Smooth muscle cell (in vitro differentiated cells): ENCODE results near the gene TMEM132A. TPM values are rescaled to one million over a fixed set of nuclear protein-coding genes. Genes with fewer than 3 reads are reported as not detected.
A peak's percentile ranks its signal among the peaks of the same experiment; 100 is the strongest.

ENCODE experiments used
- DNase-seq: peaks from one replicate; lab custom pipeline; 2025; ENCODE audit not compliant: unreplicated experiment; lab: John Stamatoyannopoulos, UW
- H2AFZ ChIP-seq: fragments of 200-600 bp; sonication (generic); 2 replicates; pipeline ENCODE4 v1.6.0; 2016; ENCODE audit warnings: antibody characterized with exemption, low read depth, mild to moderate bottlenecking
- H3F3A ChIP-seq: fragments of 200-600 bp; sonication (generic); 2 replicates; pipeline ENCODE4 v1.6.0; 2017; ENCODE audit warnings: antibody characterized with exemption, low read depth
- H3K27ac ChIP-seq: fragments of 200-600 bp; sonication (generic); 2 replicates; pipeline ENCODE4 v1.5.1; 2016; ENCODE audit warnings: low read depth, mild to moderate bottlenecking
- H3K27me3 ChIP-seq: fragments of 200-600 bp; sonication (generic); 2 replicates; pipeline ENCODE4 v1.6.1; 2016; ENCODE audit warnings: low read depth, mild to moderate bottlenecking
- H3K36me3 ChIP-seq: fragments of 200-600 bp; sonication (generic); 2 replicates; pipeline ENCODE4 v1.5.1; 2016; ENCODE audit warnings: low read depth
- H3K4me1 ChIP-seq: fragments of 200-600 bp; sonication (generic); 2 replicates; pipeline ENCODE4 v1.5.1; 2016; ENCODE audit warnings: low read depth
- H3K4me2 ChIP-seq: fragments of 200-600 bp; sonication (generic); 2 replicates; pipeline ENCODE4 v1.6.0; 2016; ENCODE audit warnings: mild to moderate bottlenecking
- H3K4me3 ChIP-seq: fragments of 200-600 bp; sonication (generic); 2 replicates; pipeline ENCODE4 v1.5.1; 2016; ENCODE audit warnings: mild to moderate bottlenecking
- H3K79me2 ChIP-seq: fragments of 200-600 bp; sonication (generic); 2 replicates; pipeline ENCODE4 v1.6.0; 2016; ENCODE audit warnings: low read depth, mild to moderate bottlenecking
- H3K9ac ChIP-seq: fragments of 200-600 bp; sonication (generic); 2 replicates; pipeline ENCODE4 v1.6.0; 2016; ENCODE audit warnings: low read depth
- H3K9me3 ChIP-seq: fragments of 200-600 bp; sonication (generic); replicated peaks from 2 replicates; pipeline ENCODE4 v1.5.1; 2016; ENCODE audit warnings: low read depth
- H4K20me1 ChIP-seq: fragments of 200-600 bp; sonication (generic); 2 replicates; pipeline ENCODE4 v1.6.0; 2016; ENCODE audit warnings: low read depth
- WGBS: methylation state at CpG from one replicate; pipeline ENCODE4 v1.1.7; 2016; ENCODE audit warnings: low lambda C conversion rate; 5-methylcytosine and 5-hydroxymethylcytosine counted together
- polyA plus RNA-seq: library from polyadenylated mRNA; unstranded; fragments of >200 nt; fragmentation: Nextera tagmentation; extraction: Ambion mirVana; gene quantifications from 2 replicates; pipeline ENCODE4 v1.2.1, GENCODE V29; 2016
- total RNA-seq: library from RNA; depleted of rRNA; stranded (reverse); fragments of >200 nt; gene quantifications from 2 replicates; pipeline ENCODE4 v1.2.3, GENCODE V29; 2014
- TF ChIP-seq, protein P1 (sequence below): fragments of 200-600 bp; sonication (generic); IDR thresholded peaks from 2 replicates; pipeline ENCODE4 v1.5.1; 2017; ENCODE audit warnings: borderline replicate concordance, mild to moderate bottlenecking, antibody characterized with exemption; ENCODE audit not compliant: insufficient read depth, poor library complexity, severe bottlenecking

TMEM132A gene
- total and polyA plus RNA-seq, 2 experiments from 2014 or later = 40.7 to 91.3 TPM

DNA sequence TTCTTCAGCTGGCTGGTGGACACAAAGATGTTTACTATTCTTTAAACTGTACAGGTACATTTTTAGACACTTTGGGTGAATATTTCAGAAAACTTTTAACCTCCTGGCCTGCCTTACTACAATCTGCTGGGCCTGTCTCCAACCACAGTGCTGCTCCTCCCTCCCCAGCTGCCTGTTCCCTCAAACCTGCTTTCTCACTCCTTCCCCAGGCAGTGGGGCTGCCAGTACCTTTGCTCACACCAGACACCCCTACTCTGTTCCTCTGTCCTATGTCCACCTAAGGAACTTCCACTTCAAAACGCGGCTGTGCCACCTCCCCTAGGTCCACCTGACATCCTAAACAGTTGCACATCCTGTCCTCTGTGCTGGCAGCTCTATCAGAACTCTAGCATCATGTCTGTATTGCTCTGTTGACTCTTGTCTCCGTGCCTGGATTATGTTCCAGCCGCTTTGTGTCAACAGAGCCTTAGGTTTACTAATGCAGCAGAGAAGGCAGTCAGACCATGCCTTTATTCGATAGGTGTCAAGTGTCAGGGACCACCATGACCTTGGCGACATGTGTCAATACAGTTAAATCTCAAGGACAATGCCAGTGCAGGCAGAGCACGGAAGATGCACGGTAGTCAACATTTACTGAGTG is 43.5 kb upstream of the TMEM132A start:
- TF ChIP-seq, protein P1, sequence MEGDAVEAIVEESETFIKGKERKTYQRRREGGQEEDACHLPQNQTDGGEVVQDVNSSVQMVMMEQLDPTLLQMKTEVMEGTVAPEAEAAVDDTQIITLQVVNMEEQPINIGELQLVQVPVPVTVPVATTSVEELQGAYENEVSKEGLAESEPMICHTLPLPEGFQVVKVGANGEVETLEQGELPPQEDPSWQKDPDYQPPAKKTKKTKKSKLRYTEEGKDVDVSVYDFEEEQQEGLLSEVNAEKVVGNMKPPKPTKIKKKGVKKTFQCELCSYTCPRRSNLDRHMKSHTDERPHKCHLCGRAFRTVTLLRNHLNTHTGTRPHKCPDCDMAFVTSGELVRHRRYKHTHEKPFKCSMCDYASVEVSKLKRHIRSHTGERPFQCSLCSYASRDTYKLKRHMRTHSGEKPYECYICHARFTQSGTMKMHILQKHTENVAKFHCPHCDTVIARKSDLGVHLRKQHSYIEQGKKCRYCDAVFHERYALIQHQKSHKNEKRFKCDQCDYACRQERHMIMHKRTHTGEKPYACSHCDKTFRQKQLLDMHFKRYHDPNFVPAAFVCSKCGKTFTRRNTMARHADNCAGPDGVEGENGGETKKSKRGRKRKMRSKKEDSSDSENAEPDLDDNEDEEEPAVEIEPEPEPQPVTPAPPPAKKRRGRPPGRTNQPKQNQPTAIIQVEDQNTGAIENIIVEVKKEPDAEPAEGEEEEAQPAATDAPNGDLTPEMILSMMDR = no peak
- no peaks in the 10 kb centered on the region for H3K27me3 ChIP-seq
- H4K20me1 ChIP-seq = no peaks in the 10 kb centered on the region
- no peak overlapping the region for H3K9ac ChIP-seq
- no peak for DNase-seq
- no peaks in the 10 kb centered on the region for H3F3A ChIP-seq
- H3K4me2 ChIP-seq = no peak overlapping the region
- no peaks in the 10 kb centered on the region for H3K4me1 ChIP-seq
- H3K36me3 ChIP-seq = no peaks in the 10 kb centered on the region
- WGBS = 94% methylated on average over 8 of the region's 8 CpGs
- no peaks in the 10 kb centered on the region for H3K79me2 ChIP-seq
- H3K9me3 ChIP-seq = no peaks in the 10 kb centered on the region
- H3K4me3 ChIP-seq = no peak overlapping the region
- H3K27ac ChIP-seq = no peak overlapping the region
- no peak overlapping the region for H2AFZ ChIP-seq

DNA sequence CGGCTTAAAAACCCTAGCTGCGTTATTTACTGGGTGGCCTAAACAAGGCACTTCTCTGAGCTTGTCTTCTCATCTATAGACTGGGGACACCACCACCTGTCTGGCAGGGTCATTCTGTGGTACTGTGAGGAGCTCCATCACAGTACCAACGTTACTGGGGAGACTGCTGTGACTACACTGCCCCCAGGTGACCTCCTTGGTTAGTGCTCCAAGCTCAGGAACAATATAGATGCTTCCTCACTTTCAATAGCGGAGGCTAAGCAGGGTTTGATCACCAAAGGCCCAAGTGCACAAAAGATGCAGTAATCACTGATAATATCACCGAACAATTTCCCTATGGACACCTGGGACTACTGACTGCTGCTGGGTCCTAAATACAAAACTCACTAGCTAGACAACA is 36.7 kb upstream of the TMEM132A start:
- no peak for DNase-seq
- no peak overlapping the region for H3K4me2 ChIP-seq
- no peaks in the 10 kb centered on the region for H3F3A ChIP-seq
- H3K36me3 ChIP-seq = no peaks in the 10 kb centered on the region
- no peaks in the 10 kb centered on the region for H3K79me2 ChIP-seq
- H3K4me1 ChIP-seq = no peaks in the 10 kb centered on the region
- H4K20me1 ChIP-seq = no peaks in the 10 kb centered on the region
- TF ChIP-seq, protein P1 = peak; percentile 29
- no peak overlapping the region for H3K4me3 ChIP-seq
- no peak overlapping the region for H3K9ac ChIP-seq
- H3K9me3 ChIP-seq = no peaks in the 10 kb centered on the region
- H3K27me3 ChIP-seq = no peaks in the 10 kb centered on the region
- H3K27ac ChIP-seq = no peak overlapping the region
- WGBS = 69% methylated on average over 5 of the region's 5 CpGs
- H2AFZ ChIP-seq = no peak overlapping the region

DNA sequence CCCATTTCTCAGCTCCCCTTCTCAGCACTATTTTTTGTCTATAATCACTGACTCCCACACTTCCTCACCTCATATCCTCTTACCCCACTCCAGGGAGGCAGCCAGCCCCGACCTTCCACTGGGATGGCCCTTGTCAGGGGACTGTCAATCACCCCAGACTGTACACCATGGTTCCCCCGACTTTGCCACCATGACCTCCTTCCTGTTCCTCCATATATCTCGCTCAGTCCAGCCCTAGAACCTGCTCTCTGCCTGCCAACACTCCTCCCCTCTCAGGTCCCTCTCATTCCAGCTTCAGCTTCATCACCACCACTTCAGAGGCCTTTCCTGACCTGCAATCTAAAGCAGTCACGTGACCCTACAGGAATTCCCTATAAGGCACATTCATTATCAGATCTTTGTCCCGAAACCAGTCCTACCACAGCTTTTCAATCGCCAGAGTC is 34.4 kb upstream of the TMEM132A start:
- Histone ChIP-seq H3K9ac (no peak overlapping the region), H3K4me2 (no peak overlapping the region), H3K36me3 (peaks cover 7% of the 10 kb centered on the region), H2AFZ (no peak overlapping the region), H4K20me1 (no peaks in the 10 kb centered on the region), H3K9me3 (no peaks in the 10 kb centered on the region), H3K27me3 (no peaks in the 10 kb centered on the region), H3K4me1 (no peaks in the 10 kb centered on the region), H3F3A (no peaks in the 10 kb centered on the region), H3K4me3 (no peak overlapping the region), H3K27ac (no peak overlapping the region), H3K79me2 (no peaks in the 10 kb centered on the region)
- WGBS = 81% methylated on average over 6 of the region's 6 CpGs
- no peak for DNase-seq
- TF ChIP-seq, protein P1 = no peak

DNA sequence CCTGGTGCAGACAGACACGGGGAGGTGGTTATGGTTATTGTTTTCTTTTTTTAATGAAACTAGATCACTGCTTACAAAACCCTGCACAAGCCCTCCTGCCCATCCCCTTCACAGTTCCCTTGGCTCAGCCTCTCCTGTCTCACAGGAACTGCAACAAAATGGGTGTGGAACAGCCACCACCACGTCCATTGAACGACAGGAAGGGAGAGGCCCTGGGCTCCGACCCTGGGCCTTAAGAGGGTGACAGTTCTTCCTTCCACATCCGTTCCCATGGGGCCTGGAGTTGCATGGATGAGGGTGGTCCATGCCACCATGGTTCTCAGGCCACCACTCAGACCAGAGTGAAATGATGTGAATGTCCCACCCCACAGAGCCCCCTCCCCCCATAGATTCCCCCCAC is 33.6 kb upstream of the TMEM132A start:
- Histone ChIP-seq H3K27me3 (no peaks in the 10 kb centered on the region), H3K27ac (no peak overlapping the region), H3K9ac (no peak overlapping the region), H2AFZ (no peak overlapping the region), H3K79me2 (no peaks in the 10 kb centered on the region), H3K4me1 (no peaks in the 10 kb centered on the region), H3K36me3 (peaks cover 10% of the 10 kb centered on the region), H4K20me1 (no peaks in the 10 kb centered on the region), H3K9me3 (no peaks in the 10 kb centered on the region), H3K4me2 (no peak overlapping the region), H3F3A (no peaks in the 10 kb centered on the region), H3K4me3 (no peak overlapping the region)
- WGBS = 94% methylated on average over 5 of the region's 5 CpGs
- TF ChIP-seq, protein P1 = no peak
- no peak for DNase-seq
